GM19438 (cell line): ENCODE results near the gene SH2D3C.

ENCODE experiments used
- ATAC-seq: cut with Tn5 transposase; IDR thresholded peaks from one replicate; pipeline ENCODE4 v1.9.1; 2021; ENCODE audit warnings: low read depth; ENCODE audit not compliant: unreplicated experiment

Gene SH2D3C

GRCh38 chr9:127778280-127779135, at the start of gene SH2D3C:
Gene SH2D3C, minus strand, starts transcription at chr9:127778666. Its CDS starts 39 bp downstream, at chr9:127778627.
- peak; percentile 32 for ATAC-seq

DNA sequence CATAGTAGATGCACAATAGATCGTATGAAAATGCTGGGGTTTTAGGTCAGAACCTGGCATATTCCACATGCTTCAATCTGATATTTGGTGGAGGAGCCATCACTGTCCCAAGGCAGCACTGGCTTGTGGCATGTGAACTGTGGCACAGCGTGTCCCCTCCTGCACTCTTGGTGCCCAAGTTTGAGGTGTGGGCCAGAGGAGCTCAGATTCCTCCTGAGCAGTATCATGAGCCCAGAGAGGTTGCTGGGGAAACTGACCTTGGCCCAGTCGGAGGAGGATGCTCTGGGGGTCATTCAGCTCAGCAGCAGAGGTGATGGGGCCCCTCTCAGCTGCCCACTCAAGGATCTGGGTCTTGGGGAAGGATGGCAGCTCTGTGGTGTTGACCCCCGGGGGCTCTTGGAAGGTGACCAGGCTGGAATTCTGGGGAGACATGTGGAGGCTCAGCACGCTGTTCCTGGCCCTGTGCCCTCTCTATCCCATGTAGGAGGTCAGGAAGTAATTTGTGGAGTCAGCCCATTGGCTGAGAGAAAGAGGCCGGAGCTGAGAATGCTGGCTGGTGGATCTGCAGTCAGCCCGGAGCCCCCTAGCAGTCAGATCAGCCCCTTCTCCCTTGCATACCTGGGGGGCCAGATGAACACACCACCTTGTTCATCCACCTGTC, 47.9 kb upstream of the SH2D3C start:
- no peak for ATAC-seq

DNA sequence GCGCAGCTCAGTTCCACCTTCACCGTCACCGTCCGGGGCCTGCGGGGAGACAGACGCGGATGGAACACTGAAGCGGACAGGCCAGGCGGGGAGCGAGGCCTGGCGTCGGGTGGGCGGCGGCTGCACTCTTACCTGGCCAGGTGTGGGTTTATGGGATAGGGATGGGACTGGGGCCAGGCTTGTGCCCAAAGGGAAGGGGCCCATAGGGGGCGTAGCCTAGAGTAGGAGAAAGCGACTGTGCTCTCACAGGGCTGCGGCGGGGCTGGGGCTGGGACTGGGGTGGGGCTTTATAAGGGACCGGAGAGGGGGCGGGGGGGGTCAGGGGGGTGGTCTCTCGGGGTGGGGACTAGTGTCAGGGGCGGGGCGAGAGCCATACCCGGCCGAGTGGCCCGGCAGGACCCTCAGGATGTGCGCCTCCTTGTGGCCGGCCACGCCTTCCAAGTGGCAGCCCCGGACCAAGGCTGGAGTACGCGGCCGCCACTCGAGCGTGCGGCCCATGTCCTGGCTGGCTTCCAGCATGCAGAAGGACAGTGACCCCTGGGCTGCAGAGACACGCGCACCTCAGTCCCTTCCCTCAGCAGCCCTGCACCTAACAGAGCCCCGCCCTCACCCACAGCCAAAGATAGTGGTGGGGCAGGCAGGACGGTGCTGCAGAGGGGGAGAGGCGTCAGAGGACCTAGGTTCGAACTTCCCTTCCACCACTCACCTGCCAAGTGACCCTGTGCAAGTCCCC, 47.0 kb upstream of the SH2D3C start:
- ATAC-seq = no peak

DNA sequence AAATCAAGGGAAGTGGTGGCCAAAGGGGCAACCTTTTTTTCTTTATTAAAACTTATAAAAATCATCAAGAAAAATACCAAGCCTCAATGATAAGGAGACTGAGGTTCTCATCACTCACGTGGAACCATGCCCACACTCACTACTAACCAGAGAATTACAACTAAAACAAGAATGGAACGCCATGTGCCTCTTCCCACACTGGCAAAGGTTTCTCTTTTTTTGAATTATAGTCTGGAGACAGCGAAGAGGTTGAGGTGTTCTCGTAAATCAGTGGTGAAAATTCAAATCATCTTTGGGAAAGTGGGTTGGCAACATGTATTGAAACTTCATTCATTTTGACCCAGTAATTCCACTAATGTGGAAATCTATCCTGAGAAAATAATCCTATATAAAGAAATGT, 43.6 kb upstream of the SH2D3C start:
- ATAC-seq = no peak

DNA sequence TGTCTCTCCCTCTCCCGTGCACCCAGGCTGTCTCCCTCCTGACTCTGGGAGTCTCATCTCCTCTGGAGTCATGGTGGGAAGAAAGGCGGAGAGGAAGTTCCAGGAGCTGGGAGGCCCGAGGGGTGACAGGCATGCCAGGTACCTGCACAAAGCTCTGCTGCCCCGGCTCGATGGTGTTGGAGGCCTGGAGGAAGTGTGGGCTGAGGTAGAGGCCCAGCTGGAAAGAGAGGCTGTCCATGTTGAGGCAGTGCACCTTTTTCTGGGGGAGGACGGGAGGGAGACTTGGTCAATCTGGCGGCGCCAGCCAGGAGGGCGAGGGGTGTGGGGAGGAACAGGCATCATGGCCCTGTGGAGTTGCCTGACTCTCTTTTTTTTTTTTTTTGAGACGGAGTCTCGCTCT, 40.1 kb upstream of the SH2D3C start:
- no peak for ATAC-seq

GRCh38 chr9:127817881-127818434, 39.5 kb upstream of the SH2D3C start:
- no peak for ATAC-seq

- ATAC-seq = no peak
Measured at GRCh38 chr9:127816728-127817127, 38.3 kb upstream of the SH2D3C start.

DNA sequence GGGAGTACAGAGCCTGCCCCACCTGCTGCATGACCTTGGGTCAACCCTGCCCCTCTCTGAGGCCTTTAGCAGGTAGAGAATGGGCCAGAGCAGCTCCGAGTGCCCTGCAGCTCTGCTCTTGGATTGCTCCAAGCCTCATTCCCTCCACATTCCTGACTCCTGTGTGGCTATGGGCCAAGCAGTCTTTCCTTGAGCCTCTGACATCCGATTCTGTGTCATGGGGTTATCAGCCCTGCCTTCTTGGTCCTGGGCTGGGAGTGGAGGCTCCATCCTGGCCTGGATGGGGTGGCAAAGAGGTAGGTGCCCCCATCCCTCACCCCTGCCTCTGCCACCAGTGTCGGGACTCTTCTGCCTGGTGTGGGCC, 37.9 kb upstream of the SH2D3C start:
- ATAC-seq = no peak

GRCh38 chr9:127815512-127816361, 37.3 kb upstream of the SH2D3C start:
- ATAC-seq = no peak

GRCh38 chr9:127814619-127815511, 36.4 kb upstream of the SH2D3C start:
- ATAC-seq = no peak

GRCh38 chr9:127813686-127814226, 35.3 kb upstream of the SH2D3C start:
- no peak for ATAC-seq

DNA sequence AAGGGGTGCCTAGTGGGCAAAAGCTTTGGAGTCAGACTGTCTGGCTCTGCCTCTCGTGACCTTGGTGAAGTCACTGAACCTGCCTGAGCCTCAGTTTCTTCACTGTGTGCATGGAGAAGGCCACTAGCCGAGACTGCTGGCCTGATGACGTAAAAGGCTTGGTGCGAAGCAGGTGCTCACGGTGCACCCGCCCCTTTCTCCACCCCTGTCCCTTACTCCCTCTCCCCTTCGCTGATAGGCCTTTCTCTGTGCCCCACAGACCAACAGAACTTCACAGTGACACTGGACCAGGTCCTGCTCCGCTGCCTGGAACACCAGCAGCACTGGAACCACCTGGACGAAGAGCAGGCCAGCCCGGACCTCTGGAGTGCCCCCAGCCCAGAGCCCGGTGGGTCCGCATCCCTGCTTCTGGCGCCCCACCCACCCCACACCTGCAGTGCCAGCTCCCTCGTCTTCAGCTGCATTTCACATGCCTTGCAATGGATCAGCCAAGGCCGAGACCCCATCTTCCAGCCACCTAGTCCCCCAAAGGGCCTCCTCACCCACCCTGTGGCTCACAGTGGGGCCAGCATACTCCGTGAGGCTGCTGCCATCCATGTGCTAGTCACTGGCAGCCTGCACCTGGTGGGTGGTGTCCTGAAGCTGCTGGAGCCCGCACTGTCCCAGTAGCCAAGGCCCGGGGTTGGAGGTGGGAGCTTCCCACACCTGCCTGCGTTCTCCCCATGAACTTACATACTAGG, 34.6 kb upstream of the SH2D3C start:
- ATAC-seq = no peak

GRCh38 chr9:127812011-127812410, 33.5 kb upstream of the SH2D3C start:
- ATAC-seq = no peak

GRCh38 chr9:127810378-127811187, 32.1 kb upstream of the SH2D3C start:
- no peak for ATAC-seq

GRCh38 chr9:127809540-127810377, 31.3 kb upstream of the SH2D3C start:
- ATAC-seq = no peak

GRCh38 chr9:127809002-127809539, 30.6 kb upstream of the SH2D3C start:
- ATAC-seq = no peak
